ENCODE results near the gene XRN2.
"Not testable (repeated sequence)": the region's sequence is repeated elsewhere in the genome, so short reads cannot be mapped to it uniquely, and the experiment has no call there.

The XRN2 gene

DNA sequence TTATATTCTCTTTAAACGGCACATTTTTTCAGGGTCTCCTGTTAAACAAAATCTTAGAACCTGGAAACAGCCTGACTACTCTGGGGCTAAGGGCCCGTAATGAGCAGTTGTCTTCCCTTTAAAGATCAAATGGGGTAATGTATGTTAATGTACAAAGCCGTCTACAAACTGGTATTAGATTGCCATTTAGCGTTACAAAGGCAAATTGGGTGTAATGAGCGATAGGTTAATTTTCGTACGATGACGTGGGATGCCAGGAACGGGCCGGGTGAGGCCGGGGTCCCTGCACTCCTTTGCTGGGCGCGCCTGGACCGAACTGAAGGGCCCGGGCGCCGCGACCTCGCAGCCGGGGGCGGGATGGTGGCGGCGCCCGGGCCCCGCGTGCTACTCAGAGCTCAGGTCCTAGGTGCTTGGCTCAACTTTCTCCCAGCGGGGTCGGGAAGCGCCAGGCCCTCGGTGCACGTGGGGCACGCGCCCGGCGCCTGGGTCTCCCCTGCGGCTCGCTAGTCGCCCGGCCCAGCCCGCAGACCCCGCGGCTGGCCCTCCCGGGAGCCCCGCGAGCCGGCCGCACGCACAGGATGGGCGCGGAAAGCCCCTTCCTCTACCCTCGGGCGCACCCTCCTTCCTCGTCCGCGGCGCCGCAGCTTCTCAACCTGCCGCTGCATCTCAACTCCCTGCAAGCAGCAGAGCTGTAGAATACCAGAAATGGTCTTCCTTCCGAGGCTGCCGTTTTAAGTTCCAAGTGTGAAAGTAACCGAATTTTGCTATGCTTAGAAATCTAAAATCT is 88.2 kb downstream of the XRN2 start:
- no peak for DNase-seq

DNA sequence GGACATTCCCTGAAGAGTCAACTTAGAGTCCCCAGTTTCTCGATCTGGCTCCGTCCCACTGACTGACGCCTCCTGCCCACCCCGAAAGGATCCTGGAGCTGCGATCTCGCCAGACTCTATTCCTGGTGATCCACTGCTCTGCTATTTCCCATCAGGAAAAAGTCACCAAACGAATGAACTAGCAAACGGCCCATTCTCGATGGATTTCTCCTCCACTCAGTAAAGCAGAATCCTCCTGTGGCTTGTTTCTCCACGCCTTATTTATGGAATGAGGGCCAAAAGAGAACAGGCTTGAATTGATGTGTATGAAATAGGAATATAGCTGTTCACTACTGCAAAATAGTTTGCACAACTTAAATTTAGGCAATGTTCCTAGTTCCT is 88.8 kb downstream of the XRN2 start:
- DNase-seq: no peak

DNA sequence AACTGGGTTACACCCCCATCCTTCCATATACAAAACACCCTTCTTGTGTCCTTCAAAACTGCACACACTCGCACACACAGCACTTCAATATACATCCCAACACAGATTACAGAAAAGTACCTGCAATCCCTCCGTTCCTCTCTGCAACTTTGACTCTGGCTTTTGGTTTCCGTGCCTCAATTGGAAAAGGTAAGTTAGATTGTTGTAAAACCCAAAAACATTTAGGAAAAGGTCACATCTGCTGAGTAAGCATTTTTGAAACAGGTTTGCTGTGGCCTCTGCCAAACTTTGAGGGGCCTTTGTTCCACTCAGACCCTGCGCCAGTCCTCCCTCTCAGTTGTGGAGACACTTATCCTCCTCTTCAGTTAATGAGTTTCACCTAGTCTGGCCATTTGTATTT is 90.0 kb downstream of the XRN2 start:
- no peak for DNase-seq

DNA sequence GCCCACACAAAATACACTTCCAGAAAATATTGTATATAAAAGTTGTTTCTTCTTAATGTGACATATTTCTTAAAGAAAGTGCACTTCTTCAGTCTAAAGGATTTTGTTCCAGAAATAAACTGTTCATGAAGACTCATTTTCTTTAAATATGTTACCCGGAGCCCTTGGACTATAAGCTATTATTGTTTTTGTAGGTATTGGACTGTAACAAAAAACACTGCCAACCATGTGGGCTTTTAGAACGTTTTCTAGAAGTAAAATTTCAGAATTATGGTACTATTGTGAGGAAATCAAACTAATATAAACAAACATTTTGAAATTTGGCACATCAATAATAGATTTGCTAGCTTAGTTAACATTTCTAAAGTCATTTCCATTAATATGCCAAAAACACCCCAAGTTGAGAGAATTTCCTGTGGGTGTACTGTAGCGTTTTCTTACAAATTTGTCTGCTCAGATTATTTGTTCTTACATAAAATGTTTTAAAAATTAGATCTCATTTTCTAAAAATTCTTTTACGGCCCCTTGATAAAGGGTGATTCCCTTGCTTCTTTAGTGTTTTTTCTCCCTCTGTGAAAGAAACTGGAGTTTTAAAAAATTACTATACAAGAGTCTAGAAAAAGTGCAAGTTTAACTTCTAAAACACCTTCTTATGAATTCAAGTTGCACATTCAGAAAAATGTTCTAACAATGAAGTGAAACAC is 90.8 kb downstream of the XRN2 start:
- no peak for DNase-seq

DNA sequence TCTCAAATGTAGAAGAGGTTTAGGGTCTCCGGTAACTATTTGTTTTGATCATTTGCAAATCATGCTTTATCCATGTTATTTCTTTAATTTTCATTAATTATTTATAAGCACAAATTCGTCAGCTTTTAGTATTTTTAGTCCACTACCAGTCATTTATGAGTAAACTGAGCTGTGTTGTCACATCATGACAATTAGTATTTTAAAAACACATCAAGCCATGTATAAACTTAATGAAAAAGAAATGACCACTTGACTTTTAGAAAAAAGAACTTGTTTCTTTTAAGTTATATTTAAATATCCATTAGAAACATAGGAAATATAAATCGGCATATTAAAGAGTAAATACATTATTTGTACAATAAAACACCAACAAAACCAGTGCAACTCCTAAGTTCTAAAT is 91.4 kb downstream of the XRN2 start:
- no peak for DNase-seq

DNA sequence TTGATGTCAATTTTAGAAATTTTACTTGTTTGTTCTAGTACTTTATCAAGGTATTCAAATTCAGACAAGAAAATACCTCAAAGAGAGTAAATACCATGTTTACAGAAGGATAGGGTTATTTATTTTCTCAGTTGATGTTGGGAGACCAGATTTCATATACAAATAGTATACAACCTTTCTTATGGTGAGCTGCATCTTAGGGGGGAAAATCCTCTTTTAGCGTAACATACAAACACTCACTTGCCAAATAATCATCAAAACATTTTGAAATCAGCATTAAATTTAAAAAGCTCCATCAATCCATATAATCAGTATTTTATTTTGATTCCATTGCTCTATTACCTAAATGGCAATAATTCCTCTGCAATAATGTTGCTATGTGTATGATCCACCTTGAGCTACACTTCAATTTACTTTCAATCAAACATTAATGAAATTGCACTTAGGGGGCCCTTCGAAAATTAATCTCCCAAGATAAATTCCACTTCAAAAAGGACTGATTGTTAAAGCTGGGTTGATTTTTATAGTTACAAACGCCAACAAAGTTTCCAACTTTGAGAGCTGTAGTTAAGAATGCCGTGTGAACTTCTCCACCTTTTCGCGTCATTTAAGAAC is 92.0 kb downstream of the XRN2 start:
- no peak for DNase-seq

DNA sequence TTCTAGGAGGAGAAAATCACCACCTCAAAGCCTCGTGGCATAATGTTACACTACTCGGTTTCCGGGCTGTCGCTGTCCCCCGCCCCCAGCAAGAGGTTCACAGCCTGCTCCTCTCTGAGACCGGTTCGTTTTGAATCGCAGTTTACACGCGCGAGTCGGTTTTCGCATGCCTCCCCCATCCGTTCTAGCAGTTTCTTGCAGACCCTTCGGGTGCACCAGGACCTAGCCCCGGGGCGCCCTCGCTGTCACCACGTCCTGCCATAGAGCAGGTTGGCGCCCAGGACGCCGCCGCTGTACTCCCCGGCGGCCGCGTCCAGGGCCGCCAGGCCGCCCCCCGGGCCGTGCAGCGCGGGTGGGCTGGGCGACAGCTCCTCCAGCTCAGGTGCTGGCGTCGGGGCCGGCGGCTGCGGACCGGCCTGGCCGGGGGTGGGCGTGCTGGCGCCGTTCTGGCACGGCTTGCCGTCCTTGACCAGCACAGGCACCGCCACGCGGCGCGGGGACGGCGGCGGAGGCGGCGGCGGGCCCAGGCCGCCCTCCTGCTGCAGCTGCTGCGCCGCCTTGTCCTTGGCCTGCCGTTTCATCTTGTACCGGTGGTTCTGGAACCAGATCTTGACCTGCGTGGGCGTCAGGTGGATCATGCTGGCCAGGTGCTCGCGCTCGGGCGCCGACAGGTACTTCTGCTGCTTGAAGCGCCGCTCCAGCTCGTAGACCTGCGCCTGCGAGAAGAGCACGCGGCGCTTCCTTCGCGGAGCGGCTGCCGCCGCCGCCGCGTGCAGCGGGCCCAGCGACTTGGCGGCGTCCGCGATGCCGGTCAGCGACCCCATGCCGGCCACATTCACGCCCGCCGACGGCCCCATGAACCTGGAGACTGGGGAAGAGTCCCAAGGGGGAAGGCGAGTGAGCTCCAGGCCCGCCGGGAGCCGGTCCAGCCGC is 92.8 kb downstream of the XRN2 start:
- DNase-seq: no peak

DNA sequence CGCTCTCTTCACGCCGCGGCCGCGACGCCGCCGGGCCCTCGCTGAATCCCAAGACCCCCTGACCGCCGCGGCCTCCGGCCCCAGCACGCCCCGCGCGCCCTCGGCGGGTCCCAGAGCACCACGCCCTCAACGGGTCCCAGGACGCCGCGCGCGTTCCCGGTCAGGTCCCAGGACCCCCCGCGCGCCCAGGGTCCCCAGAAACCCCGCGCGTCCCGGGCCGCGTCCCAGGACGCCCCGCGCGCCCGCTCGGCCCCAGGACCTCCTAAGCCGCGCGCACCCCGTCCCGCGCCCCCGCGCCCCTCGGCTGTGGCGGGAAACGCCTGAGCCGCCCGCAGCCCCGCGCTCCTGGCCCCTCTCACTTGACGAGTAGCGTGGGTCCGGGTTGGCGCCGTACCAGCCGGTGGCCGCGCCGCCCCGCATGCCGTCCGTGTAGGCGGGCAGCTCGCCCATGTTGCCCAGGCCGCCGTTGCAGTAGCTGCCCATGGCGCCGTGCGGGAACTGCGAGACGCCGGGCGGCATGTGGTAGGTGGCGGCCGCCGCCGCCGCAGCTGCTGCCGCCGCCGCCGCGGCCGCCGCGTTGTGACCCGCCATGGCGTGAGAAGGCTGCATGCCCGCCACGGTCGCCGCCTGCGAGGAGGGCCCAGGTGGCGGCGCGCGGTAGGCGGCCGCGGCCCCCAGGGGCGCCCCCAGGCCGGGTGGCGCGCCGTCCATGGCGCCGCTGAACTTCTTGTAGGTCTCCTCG is 93.6 kb downstream of the XRN2 start:
- DNase-seq: no peak

DNA sequence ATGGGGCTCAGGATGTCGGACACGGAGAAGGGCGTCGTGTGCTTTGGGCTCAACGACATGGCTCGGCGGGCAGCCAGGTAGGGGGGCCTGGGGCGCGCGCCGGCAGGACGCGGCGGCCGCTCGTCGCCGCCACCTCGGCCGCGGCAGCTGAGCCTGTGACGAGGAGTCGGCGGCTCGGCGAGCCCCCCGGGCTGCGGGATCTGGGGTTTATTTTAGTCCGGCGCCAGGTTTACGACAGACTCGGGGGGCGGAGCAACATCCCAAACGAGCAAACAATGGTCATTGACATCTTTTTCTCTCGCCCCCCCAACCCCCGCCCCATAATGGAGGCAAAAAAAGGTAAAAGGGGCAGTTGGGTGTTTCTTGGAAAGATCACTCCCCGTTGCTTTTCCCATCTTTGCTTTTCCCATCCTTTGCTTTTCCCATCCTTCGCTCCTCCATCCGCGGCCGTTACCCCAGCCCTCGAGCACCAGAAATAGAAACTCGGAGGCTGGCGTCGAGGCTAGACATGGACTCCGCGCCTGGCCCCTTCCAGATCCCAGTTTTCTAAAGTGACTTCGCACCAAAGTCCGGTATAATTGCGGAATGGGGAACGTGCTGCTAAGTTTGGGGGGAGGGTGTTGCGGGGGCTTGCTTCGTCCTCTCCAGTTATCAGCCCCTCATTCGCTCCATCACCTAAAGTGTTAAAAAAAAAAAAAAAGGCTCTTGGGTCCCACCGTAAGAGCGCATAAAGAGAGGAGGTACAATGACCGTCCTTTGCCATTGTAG is 94.4 kb downstream of the XRN2 start, which contains the start of gene NKX2-4:
Gene NKX2-4 (minus strand): TSS at position 186 of the 768 bp plus-strand sequence. CDS start 127 bp downstream, at position 59.
- DNase-seq: no peak

DNA sequence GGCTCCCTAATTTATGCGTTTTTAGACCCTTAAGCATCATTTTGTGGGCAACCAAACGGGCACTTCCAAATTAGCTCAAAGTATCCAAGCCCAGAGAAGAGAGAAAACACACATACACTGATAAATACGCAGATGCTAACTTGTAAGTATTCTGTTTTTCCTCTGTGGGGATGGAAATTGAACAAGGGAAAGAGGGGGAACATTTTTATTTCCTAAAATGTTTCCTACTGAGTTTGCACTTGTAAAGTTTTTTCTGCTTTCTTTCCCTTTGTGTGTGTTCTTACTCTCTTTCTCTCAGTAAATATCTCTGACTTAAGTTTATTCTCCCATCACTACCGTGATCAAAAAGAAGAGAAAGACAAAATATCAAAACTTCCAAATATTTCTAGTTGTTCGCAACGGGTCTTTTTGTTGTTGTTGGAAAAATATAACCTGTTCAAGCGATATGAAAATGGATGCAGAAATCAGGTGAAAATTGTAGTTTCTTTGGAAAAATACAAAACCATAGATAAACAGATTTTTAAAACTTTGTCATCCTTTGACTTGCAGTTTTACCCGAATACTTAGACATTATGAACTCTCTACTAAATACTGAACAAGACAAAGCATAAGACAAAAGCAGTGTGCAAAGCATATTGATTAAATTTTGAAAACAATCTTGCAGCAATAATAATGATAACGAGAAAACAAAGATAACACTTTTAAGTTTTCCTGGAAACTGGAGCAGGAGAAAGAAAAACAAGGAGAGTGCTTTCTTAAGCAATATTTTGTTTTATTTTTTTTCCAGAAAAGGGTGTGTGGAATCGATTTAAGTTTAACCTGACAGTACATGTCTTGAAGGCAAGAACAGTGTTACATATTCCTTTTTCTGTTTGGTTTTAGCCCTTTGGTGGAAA is 95.2 kb downstream of the XRN2 start:
- no peak for DNase-seq

DNA sequence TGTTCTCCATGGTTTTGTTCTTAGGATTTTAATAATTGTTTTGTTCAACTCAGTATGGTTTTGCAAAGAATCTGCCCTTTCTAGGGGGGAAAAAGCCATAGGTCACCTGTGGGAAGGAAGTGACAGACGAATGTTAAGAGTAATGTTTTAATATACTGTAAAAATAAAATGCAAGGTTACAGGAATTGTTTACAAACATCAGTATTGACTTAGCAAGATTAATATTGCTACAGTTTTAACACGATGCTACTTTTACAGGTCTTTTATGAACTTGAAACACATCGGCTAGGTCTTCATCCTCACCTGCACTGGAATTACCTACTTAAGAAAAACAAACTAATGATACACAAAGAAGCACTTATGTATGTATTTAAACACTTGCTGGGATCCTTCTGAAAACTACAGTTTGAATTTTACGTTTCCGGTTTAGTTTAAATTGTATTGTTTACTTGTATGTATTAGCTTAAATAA is 95.9 kb downstream of the XRN2 start:
- no peak for DNase-seq

DNA sequence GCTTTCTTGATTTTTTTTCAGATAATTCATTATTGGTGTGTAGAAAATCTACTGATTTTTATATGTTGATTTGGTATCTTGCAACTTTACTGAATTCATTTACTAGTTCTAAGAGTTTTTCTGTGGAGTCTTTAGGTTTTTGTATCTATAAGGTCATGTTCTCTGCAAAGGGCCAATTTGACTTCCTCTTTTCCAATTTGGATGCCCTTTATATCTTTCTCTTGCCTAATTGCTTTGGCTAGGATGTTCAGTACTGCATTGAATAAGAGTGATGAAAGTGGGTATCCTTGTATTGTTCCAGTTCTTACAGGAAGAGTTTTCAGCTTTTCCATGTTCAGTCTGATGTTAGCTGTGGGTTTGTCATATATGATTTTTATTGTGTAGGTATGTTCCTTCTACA is 108.6 kb downstream of the XRN2 start:
- DNase-seq: no peak

DNA sequence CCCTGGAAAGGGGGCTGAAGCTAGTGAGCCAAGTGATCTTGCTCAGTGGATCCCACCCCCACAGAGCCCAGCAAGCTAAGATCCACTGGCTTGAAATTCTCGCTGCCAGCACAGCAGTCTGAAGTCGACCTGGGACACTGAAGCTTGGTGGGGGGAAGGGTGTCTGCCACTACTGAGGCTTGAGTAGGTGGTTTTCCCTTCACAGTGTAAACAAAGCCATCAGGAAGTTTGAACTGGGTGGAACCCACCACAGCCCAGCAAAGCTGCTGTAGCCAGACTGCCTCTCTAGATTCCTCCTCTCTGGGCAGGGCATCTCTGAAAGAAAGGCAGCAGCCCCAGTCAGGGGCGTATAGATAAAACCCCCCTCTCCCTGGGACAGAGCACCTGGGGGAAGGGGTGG is 110.9 kb downstream of the XRN2 start:
- DNase-seq: not testable (repeated sequence)

DNA sequence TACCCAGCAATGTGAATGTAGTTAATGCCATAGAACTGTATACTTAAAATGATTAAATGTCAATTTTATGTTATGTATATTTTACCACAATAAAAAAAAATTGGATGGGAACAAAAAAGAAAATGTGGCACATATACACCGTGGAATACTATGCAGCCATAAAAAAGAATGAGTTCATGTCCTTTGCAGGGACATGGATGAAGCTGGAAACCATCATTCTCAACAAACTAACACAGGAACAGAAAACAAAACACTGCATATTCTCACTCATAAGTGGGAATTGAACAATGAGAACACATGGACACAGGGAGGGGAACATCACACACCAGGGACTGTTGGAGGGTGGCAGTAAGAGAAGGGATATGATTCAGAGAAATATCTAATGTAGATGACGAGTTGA is 116.0 kb downstream of the XRN2 start:
- DNase-seq: not testable (repeated sequence)

DNA sequence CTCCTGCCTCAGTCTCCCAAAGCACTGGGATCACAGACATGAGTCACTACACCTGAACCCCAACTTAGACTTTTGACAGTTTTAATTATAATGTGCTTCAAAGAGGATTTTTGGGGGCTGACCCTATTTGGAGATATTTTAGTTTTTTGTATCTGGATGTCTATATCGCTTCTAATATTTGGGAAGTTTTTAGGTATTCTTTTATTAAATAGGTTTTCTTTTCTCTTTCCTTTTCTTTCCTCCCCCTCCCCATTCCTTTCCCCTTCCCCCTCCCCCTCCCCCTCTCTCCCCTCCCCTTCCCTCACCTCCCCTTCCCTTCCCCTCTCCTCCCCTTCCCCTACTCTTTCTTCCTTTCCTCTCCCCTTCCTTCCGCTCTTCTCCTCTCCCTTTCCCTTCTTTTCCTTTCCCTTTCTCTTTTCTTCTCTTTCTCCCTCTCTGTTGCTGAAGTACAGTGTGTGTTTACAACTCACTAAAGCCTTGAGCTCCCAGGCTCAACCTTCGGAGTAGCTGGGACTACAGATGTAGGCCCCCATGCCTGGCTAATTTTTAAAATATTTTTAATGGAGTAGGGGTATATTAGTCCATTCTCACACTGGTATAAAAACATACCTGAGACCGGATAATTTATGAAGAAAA is 118.6 kb downstream of the XRN2 start:
- no peak for DNase-seq

DNA sequence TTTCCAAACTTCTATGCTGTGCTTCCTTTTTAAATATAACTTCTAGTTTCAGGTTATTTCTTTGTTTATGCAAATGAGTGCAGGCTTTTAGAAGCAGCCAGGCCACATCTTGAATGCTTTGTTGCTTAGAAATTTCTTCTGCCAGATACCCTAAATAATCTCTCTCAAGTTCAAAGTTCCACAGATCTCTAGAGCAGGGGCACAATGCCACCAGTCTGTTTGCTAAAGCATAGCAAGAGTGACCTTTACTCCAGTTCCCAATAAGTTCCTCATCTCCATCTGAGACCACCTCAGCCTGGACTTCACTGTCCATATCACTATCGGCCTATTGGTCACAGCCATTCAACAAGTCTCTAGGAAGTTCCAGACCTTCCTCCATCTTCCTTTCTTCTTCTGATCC is 120.6 kb downstream of the XRN2 start:
- DNase-seq: not testable (repeated sequence)

DNA sequence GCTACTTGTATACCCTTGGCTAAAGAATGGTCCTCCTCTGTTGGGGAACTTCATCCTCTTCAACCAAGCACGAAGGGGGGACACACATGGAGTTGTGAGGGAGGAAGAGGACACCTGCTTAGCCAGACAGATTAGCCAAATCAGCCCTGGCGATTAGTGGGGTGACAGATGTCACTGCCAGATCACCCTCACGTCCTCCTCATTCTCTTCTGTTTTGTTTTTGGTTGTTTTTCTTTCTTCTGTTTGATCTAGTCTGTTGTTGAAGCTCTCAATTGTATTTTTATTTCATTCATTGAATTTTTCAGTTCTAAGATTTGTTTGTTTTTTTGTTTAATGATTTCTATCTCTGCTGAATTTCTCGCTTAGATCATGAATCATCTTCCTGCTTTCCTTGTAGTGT is 121.7 kb downstream of the XRN2 start:
- no peak for DNase-seq

DNA sequence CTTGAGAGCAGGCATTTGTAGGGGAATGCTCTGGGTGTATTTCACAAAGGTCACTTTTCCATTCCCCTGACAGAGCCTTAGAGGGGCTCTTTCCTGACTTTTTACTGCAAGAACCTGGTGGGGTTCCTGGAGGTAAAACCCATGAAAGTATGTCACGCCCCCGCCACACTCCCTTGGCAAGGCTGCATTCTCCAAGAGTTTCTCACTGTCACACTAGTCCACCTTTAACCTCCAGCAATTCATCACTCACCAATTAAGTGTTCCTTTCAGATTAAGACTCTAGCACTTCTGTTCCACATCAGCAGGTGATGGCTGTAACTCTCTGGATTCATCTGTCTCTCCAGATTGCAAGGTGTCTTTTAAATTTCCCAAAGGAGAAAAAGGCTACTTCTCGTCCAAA is 126.9 kb downstream of the XRN2 start:
- no peak for DNase-seq

DNA sequence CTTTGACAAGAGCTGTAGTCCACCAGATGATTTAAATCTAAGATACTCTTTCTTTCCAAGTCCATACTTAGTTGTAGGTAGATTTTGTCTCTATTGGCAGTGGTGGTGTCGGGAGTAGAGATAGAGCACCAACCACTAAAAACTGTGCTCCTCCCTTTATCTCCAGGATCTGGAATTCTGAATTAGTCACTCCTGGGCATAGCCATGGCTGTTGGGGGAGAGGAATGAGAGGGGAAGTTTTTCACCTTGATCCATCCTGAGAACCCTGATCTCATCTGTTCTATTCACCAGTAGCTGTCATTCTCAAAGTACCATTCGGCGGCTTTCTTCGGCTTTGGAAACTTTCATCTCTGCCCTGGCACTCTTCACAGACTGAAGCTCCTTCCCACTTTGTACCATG is 129.8 kb downstream of the XRN2 start:
- DNase-seq: no peak
